Karpas-422 (cell line): ENCODE data around the gene LRRK1. TPM values are rescaled to one million over a fixed set of nuclear protein-coding genes. Genes with fewer than 3 reads are reported as not detected.

Experiments used
- DNase-seq: peaks from one replicate; pipeline ENCODE4 v3.0.0-alpha.2; 2015
- H2AFZ ChIP-seq: fragments of 200-600 bp; sonication (generic); 2 replicates; pipeline ENCODE4 v1.6.1; 2014; ENCODE audit warnings: antibody characterized with exemption, low read length, mixed read lengths
- H3K27ac ChIP-seq: fragments of 200-600 bp; sonication (generic); 2 replicates; pipeline ENCODE4 v1.5.1; 2014; ENCODE audit warnings: mild to moderate bottlenecking, low read length, moderate library complexity
- H3K27me3 ChIP-seq: fragments of 200-600 bp; sonication (generic); 2 replicates; pipeline ENCODE4 v1.6.1; 2014; ENCODE audit warnings: low read length, mixed read lengths
- H3K36me3 ChIP-seq: fragments of 200-600 bp; sonication (generic); 2 replicates; pipeline ENCODE4 v1.6.1; 2014; ENCODE audit warnings: low read length, mixed read lengths; ENCODE audit not compliant: insufficient read depth
- H3K4me1 ChIP-seq: fragments of 200-600 bp; sonication (generic); 2 replicates; pipeline ENCODE4 v1.6.1; 2014; ENCODE audit warnings: mild to moderate bottlenecking, low read length, mixed read lengths
- H3K4me2 ChIP-seq: fragments of 200-600 bp; sonication (generic); 2 replicates; pipeline ENCODE4 v1.6.1; 2014; ENCODE audit warnings: low read length, low read depth, mild to moderate bottlenecking; ENCODE audit not compliant: poor library complexity, severe bottlenecking
- H3K4me3 ChIP-seq: fragments of 200-600 bp; sonication (generic); 2 replicates; pipeline ENCODE4 v1.5.1; 2014; ENCODE audit warnings: mild to moderate bottlenecking, antibody characterized with exemption, low read length, mixed read lengths
- H3K79me2 ChIP-seq: fragments of 200-600 bp; sonication (generic); 2 replicates; pipeline ENCODE4 v1.6.1; 2014; ENCODE audit warnings: mild to moderate bottlenecking, low read length, mixed read lengths
- H3K9ac ChIP-seq: fragments of 200-600 bp; sonication (generic); 2 replicates; pipeline ENCODE4 v1.6.0; 2014; ENCODE audit warnings: low read length
- H3K9me2 ChIP-seq: fragments of 200-600 bp; sonication (generic), shearing (Covaris generic); replicated peaks from 2 replicates; pipeline ENCODE4 v1.6.0; 2014; ENCODE audit warnings: mild to moderate bottlenecking, low read length, moderate library complexity; ENCODE audit not compliant: insufficient read depth
- H3K9me3 ChIP-seq: fragments of 300-700, 200-600 bp; sonication (generic); 2 replicates; pipeline ENCODE4 v1.6.1; 2014; ENCODE audit warnings: low read length, mixed read lengths
- H4K20me1 ChIP-seq: fragments of 200-600 bp; sonication (generic); 2 replicates; pipeline ENCODE4 v1.6.1; 2014; ENCODE audit warnings: mild to moderate bottlenecking, antibody characterized with exemption, low read length, low read depth; ENCODE audit not compliant: insufficient read depth
- total RNA-seq: library from RNA; depleted of rRNA; stranded (reverse); fragments of >200 nt; shearing (Covaris generic); gene quantifications from 2 replicates; pipeline ENCODE4 v1.2.3, GENCODE V29; 2014; ENCODE audit warnings: low replicate concordance

Gene LRRK1
- total RNA-seq, 1 experiment from 2014 or later: 46.6 TPM

- Histone ChIP-seq H3K27ac (no peak overlapping the region), H3K9me3 (no peaks in the 10 kb centered on the region), H3K4me2 (no peak overlapping the region), H3K36me3 (peaks cover 91% of the 10 kb centered on the region), H3K4me3 (no peak overlapping the region), H3K9ac (no peak overlapping the region), H3K4me1 (no peaks in the 10 kb centered on the region), H3K79me2 (peaks cover 20% of the 10 kb centered on the region), H3K9me2 (no peaks in the 10 kb centered on the region), H2AFZ (no peak overlapping the region), H3K27me3 (no peaks in the 10 kb centered on the region), H4K20me1 (peaks cover 8% of the 10 kb centered on the region)
- no peak for DNase-seq
Observed at GRCh38 chr15:101045835-101046691, 126.9 kb downstream of the LRRK1 start.

DNA sequence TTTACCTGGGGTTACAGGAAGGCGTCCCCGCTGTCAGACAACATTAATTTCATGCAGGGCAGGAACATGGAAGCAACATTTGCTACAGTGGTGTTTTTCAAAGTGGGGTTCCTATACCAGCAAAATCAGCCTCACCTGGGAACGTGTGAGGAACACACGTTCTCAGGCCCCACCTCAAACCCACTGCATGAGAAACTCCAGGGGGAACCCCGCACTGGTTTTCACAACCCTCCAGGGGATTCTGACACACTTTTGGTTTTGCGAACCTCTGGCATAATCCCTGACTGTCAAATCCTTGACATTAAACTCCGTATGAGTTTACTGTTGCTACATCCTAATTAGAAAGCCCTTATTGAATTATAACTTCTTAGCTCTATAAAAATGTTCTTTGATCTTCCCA lies 127.7 kb downstream of the LRRK1 start:
- Histone ChIP-seq H3K9me3 (no peaks in the 10 kb centered on the region), H2AFZ (no peak overlapping the region), H3K27ac (no peak overlapping the region), H3K27me3 (no peaks in the 10 kb centered on the region), H3K9ac (no peak overlapping the region), H3K4me1 (no peaks in the 10 kb centered on the region), H3K79me2 (peaks cover 13% of the 10 kb centered on the region), H4K20me1 (peaks cover 8% of the 10 kb centered on the region), H3K9me2 (no peaks in the 10 kb centered on the region), H3K36me3 (peaks cover 89% of the 10 kb centered on the region), H3K4me2 (no peak overlapping the region), H3K4me3 (no peak overlapping the region)
- no peak for DNase-seq

GRCh38 chr15:101047301-101047781 lies 128.2 kb downstream of the LRRK1 start:
- Histone ChIP-seq H3K9me3 (no peaks in the 10 kb centered on the region), H3K27me3 (no peaks in the 10 kb centered on the region)

DNA sequence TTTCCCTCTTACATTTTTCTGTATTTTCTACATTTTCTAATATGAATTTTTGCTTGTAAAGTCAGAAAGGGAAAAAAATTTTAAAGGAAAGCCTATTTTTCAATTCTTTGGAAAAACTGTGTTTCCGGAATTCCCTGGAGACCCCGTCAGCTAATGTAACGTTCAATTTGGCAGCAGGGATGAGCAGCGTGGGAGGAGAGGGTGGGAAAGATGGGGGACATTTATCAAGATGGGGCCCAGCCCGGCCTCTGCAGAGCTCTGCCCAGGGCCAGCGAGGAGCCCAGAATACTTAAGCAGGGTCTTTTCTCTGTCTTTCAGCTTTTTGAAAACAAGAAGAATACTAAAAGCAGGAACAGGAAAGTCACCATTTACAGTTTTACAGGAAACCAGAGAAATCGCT lies 129.0 kb downstream of the LRRK1 start:
- Histone ChIP-seq H2AFZ (no peak overlapping the region), H3K9ac (no peak overlapping the region), H3K27ac (no peak overlapping the region), H3K79me2 (no peaks in the 10 kb centered on the region), H3K4me2 (no peak overlapping the region), H3K9me2 (no peaks in the 10 kb centered on the region), H3K4me1 (no peaks in the 10 kb centered on the region), H3K4me3 (no peak overlapping the region), H4K20me1 (peaks cover 8% of the 10 kb centered on the region), H3K9me3 (no peaks in the 10 kb centered on the region), H3K27me3 (no peaks in the 10 kb centered on the region), H3K36me3 (peaks cover 77% of the 10 kb centered on the region)
- DNase-seq: no peak

More at GRCh38 chr15:101047301-101047781, 128.2 kb downstream of the LRRK1 start:
- no peak for DNase-seq
- no peak overlapping the region for H2AFZ ChIP-seq
- no peak overlapping the region for H3K4me3 ChIP-seq
- H3K9ac ChIP-seq: no peak overlapping the region
- peaks cover 85% of the 10 kb centered on the region for H3K36me3 ChIP-seq
- no peak overlapping the region for H3K4me2 ChIP-seq
- peaks cover 8% of the 10 kb centered on the region for H4K20me1 ChIP-seq
- no peaks in the 10 kb centered on the region for H3K4me1 ChIP-seq
- H3K27ac ChIP-seq: no peak overlapping the region
- peaks cover 8% of the 10 kb centered on the region for H3K79me2 ChIP-seq
- H3K9me2 ChIP-seq: no peaks in the 10 kb centered on the region

DNA sequence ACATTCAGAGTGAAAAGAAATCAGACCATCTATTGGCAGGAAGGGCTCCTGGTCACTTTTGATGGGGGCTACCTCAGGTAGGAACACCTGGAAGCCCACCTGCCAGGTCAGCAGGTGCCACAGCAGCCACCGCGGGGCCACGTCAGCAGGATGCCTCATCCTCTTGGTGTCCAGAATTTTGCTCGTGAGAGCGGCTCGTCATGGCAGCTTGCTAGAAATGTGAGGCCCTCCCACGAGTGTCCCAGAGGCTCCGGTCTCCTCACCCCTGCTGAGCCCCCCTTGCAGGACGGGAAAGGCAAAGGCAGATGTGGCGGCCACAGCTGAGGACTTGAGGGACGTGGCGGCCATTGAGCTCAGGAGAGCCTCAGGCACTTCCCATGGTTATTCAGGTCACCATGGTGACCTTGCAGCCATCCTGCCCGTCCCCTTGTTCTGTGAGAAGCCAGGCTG lies 129.4 kb downstream of the LRRK1 start:
- Histone ChIP-seq H2AFZ (no peak overlapping the region), H3K27me3 (no peaks in the 10 kb centered on the region), H3K4me2 (no peak overlapping the region), H3K9me3 (no peaks in the 10 kb centered on the region), H3K9me2 (no peaks in the 10 kb centered on the region), H3K79me2 (no peaks in the 10 kb centered on the region), H4K20me1 (peaks cover 8% of the 10 kb centered on the region), H3K9ac (no peak overlapping the region), H3K4me1 (no peaks in the 10 kb centered on the region), H3K36me3 (peaks cover 72% of the 10 kb centered on the region), H3K27ac (no peak overlapping the region), H3K4me3 (no peak overlapping the region)
- no peak for DNase-seq

GRCh38 chr15:101049282-101049681 lies 130.1 kb downstream of the LRRK1 start:
- Histone ChIP-seq H3K4me2 (no peak overlapping the region), H2AFZ (no peak overlapping the region), H3K9me3 (no peaks in the 10 kb centered on the region), H3K36me3 (peaks cover 70% of the 10 kb centered on the region), H4K20me1 (peaks cover 8% of the 10 kb centered on the region), H3K4me3 (no peak overlapping the region), H3K27ac (no peak overlapping the region), H3K79me2 (no peaks in the 10 kb centered on the region), H3K27me3 (no peaks in the 10 kb centered on the region), H3K9ac (no peak overlapping the region), H3K4me1 (no peaks in the 10 kb centered on the region), H3K9me2 (no peaks in the 10 kb centered on the region)
- no peak for DNase-seq

GRCh38 chr15:101049856-101050622 lies 130.9 kb downstream of the LRRK1 start:
- Histone ChIP-seq H3K27ac (no peak overlapping the region), H3K4me1 (no peaks in the 10 kb centered on the region), H3K9me2 (no peaks in the 10 kb centered on the region), H3K4me2 (no peak overlapping the region), H3K79me2 (no peaks in the 10 kb centered on the region), H3K36me3 (peaks cover 64% of the 10 kb centered on the region; the same call in 1 of the 2 replicates), H2AFZ (no peak overlapping the region), H3K9ac (no peak overlapping the region), H3K27me3 (no peaks in the 10 kb centered on the region), H3K4me3 (no peak overlapping the region), H3K9me3 (no peaks in the 10 kb centered on the region), H4K20me1 (peaks cover 4% of the 10 kb centered on the region; the same call in 1 of the 2 replicates)
- no peak for DNase-seq
